NCI-H510A treated with DMSO at 0.1 percent for 48 hours (cell line): ENCODE results near the gene SMC6.

ENCODE experiments used
- DNase-seq: peaks from one replicate; lab custom pipeline; 2025; lab: John Stamatoyannopoulos, UW

Gene SMC6

GRCh38 chr2:17753803-17754663 lies at the start of gene SMC6, which contains the start of gene GEN1:
SMC6 (minus strand) TSS chr2:17753810; CDS start chr2:17745946, 7,864 bp downstream.
GEN1 (plus strand) TSS chr2:17754138; CDS start chr2:17759944, 5,806 bp downstream.
- peak; percentile 97 for DNase-seq

- DNase-seq: peak; percentile 48
These were observed 47.3 kb upstream of the SMC6 start for GRCh38 chr2:17800693-17801458.

GRCh38 chr2:17800219-17800618 lies 46.6 kb upstream of the SMC6 start:
- peak; percentile 25 for DNase-seq

- no peak for DNase-seq
These were observed 45.9 kb upstream of the SMC6 start for GRCh38 chr2:17799301-17800120.

GRCh38 chr2:17798338-17798737 lies 44.7 kb upstream of the SMC6 start:
- DNase-seq: no peak

GRCh38 chr2:17795309-17795708 lies 41.7 kb upstream of the SMC6 start:
- DNase-seq: no peak

GRCh38 chr2:17793803-17794354 lies 40.3 kb upstream of the SMC6 start:
- no peak for DNase-seq

GRCh38 chr2:17793296-17793695 lies 39.7 kb upstream of the SMC6 start:
- no peak for DNase-seq

GRCh38 chr2:17792515-17792914 lies 38.9 kb upstream of the SMC6 start:
- DNase-seq: no peak

GRCh38 chr2:17791817-17792130 lies 38.2 kb upstream of the SMC6 start:
- DNase-seq: no peak

- DNase-seq: no peak
These were observed 37.7 kb upstream of the SMC6 start for GRCh38 chr2:17791121-17791816.

GRCh38 chr2:17790536-17790935 lies 36.9 kb upstream of the SMC6 start:
- no peak for DNase-seq

- DNase-seq: no peak
These were observed 35.2 kb upstream of the SMC6 start for GRCh38 chr2:17788773-17789172.

- no peak for DNase-seq
These were observed 33.1 kb upstream of the SMC6 start for GRCh38 chr2:17786727-17787126.

GRCh38 chr2:17781482-17781881 lies 27.9 kb upstream of the SMC6 start:
- DNase-seq: no peak

- DNase-seq: no peak
These were observed 26.9 kb upstream of the SMC6 start for GRCh38 chr2:17780546-17780945.

GRCh38 chr2:17772532-17772931 lies 18.9 kb upstream of the SMC6 start:
- DNase-seq: no peak

GRCh38 chr2:17771956-17772355 lies 18.3 kb upstream of the SMC6 start:
- DNase-seq: no peak

GRCh38 chr2:17768894-17769293 lies 15.3 kb upstream of the SMC6 start:
- DNase-seq: no peak

GRCh38 chr2:17765398-17765797 lies 11.8 kb upstream of the SMC6 start:
- DNase-seq: no peak

- DNase-seq: no peak
These were observed 10.2 kb upstream of the SMC6 start for GRCh38 chr2:17763641-17764333.
